ENCODE results near the gene MTMR12. TPM values are rescaled to one million over a fixed set of nuclear protein-coding genes. Genes with fewer than 3 reads are reported as not detected.

Gene MTMR12
- total and polyA plus RNA-seq, 2 of the 13 experiments (the other 11 are each of a cell fraction or from before 2014, with no cell fraction given): 23.4 to 36.6 TPM

DNA sequence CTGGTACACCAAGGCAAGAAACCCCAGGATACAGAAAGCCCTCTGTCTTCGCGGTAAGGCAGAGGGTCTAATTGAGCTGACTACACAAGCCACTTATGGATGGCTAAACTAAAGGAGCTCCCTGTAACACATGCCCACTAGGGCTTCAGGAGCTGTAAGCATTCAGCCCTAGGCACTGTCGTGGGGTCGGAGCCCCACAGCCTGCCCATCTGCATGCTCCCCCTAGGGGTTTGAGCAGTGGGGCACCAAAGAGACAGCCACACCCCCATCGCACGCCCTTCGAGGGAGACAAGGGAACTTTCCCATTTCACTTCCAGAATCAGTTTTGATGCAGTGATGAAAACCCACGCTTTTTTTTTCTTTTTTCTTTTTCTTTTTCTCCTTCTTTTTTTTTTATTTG lies 11.0 kb upstream of the MTMR12 start (continued):
- TF ChIP-seq, protein P1, sequence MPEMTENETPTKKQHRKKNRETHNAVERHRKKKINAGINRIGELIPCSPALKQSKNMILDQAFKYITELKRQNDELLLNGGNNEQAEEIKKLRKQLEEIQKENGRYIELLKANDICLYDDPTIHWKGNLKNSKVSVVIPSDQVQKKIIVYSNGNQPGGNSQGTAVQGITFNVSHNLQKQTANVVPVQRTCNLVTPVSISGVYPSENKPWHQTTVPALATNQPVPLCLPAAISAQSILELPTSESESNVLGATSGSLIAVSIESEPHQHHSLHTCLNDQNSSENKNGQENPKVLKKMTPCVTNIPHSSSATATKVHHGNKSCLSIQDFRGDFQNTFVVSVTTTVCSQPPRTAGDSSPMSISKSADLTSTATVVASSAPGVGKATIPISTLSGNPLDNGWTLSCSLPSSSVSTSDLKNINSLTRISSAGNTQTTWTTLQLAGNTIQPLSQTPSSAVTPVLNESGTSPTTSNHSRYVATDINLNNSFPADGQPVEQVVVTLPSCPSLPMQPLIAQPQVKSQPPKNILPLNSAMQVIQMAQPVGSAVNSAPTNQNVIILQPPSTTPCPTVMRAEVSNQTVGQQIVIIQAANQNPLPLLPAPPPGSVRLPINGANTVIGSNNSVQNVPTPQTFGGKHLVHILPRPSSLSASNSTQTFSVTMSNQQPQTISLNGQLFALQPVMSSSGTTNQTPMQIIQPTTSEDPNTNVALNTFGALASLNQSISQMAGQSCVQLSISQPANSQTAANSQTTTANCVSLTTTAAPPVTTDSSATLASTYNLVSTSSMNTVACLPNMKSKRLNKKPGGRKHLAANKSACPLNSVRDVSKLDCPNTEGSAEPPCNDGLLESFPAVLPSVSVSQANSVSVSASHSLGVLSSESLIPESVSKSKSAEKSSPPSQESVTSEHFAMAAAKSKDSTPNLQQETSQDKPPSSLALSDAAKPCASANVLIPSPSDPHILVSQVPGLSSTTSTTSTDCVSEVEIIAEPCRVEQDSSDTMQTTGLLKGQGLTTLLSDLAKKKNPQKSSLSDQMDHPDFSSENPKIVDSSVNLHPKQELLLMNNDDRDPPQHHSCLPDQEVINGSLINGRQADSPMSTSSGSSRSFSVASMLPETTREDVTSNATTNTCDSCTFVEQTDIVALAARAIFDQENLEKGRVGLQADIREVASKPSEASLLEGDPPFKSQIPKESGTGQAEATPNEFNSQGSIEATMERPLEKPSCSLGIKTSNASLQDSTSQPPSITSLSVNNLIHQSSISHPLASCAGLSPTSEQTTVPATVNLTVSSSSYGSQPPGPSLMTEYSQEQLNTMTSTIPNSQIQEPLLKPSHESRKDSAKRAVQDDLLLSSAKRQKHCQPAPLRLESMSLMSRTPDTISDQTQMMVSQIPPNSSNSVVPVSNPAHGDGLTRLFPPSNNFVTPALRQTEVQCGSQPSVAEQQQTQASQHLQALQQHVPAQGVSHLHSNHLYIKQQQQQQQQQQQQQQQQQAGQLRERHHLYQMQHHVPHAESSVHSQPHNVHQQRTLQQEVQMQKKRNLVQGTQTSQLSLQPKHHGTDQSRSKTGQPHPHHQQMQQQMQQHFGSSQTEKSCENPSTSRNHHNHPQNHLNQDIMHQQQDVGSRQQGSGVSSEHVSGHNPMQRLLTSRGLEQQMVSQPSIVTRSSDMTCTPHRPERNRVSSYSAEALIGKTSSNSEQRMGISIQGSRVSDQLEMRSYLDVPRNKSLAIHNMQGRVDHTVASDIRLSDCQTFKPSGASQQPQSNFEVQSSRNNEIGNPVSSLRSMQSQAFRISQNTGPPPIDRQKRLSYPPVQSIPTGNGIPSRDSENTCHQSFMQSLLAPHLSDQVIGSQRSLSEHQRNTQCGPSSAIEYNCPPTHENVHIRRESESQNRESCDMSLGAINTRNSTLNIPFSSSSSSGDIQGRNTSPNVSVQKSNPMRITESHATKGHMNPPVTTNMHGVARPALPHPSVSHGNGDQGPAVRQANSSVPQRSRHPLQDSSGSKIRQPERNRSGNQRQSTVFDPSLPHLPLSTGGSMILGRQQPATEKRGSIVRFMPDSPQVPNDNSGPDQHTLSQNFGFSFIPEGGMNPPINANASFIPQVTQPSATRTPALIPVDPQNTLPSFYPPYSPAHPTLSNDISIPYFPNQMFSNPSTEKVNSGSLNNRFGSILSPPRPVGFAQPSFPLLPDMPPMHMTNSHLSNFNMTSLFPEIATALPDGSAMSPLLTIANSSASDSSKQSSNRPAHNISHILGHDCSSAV (CRISPR knock-in tag; IDR thresholded peaks at IDR 0.05; ENCODE audit: borderline replicate concordance): no peak
- TF ChIP-seq, protein P2, sequence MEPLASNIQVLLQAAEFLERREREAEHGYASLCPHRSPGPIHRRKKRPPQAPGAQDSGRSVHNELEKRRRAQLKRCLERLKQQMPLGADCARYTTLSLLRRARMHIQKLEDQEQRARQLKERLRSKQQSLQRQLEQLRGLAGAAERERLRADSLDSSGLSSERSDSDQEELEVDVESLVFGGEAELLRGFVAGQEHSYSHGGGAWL (CRISPR knock-in tag; IDR thresholded peaks at IDR 0.05): no peak
- TF ChIP-seq U2AF2 (IDR thresholded peaks at IDR 0.05; ENCODE audit: low read depth, low read length) (no peak), ZFP41 (CRISPR knock-in tag; IDR thresholded peaks at IDR 0.05; ENCODE audit: borderline replicate concordance) (no peak), HNF4G (IDR thresholded peaks at IDR 0.05; ENCODE audit: borderline replicate concordance, low read depth, low read length) (no peak), HNF4G (CRISPR knock-in tag; IDR thresholded peaks at IDR 0.05; ENCODE audit: borderline replicate concordance, low read depth) (no peak)

Measured in HepG2 (cell line).